ENCODE results near the gene ANKIB1.
"Not testable (repeated sequence)": the region's sequence is repeated elsewhere in the genome, so short reads cannot be mapped to it uniquely, and the experiment has no call there.

ANKIB1 gene

GRCh38 chr7:92352009-92352408 is 106.2 kb downstream of the ANKIB1 start:
- no peak for TF ChIP-seq CTCF (IDR thresholded peaks at IDR 0.05; ENCODE audit: extremely low read depth, insufficient read depth, missing control alignments)
- in situ Hi-C loops (cut with MboI; ENCODE audit: low pct_unique_long_range_greater_than_20kb, low sequenced_read_pairs, unreplicated experiment): no loop called here
- no peak for DNase-seq (ENCODE audit: low spot score)

GRCh38 chr7:92354214-92354613 is 108.4 kb downstream of the ANKIB1 start:
- TF ChIP-seq CTCF (IDR thresholded peaks at IDR 0.05; ENCODE audit: extremely low read depth, insufficient read depth, missing control alignments): no peak
- in situ Hi-C loops (cut with MboI; ENCODE audit: low pct_unique_long_range_greater_than_20kb, low sequenced_read_pairs, unreplicated experiment): no loop called here
- DNase-seq (ENCODE audit: low spot score): no peak

- in situ Hi-C loops (cut with MboI; ENCODE audit: low pct_unique_long_range_greater_than_20kb, low sequenced_read_pairs, unreplicated experiment): no loop called here
- DNase-seq (ENCODE audit: low spot score): no peak
- no peak for TF ChIP-seq CTCF (IDR thresholded peaks at IDR 0.05; ENCODE audit: extremely low read depth, insufficient read depth, missing control alignments)
Measured at GRCh38 chr7:92356406-92356805, 110.6 kb downstream of the ANKIB1 start.

- DNase-seq (ENCODE audit: low spot score): no peak
- in situ Hi-C loops (cut with MboI; ENCODE audit: low pct_unique_long_range_greater_than_20kb, low sequenced_read_pairs, unreplicated experiment): no loop called here
- no peak for TF ChIP-seq CTCF (IDR thresholded peaks at IDR 0.05; ENCODE audit: extremely low read depth, insufficient read depth, missing control alignments)
Measured at GRCh38 chr7:92357260-92357659, 111.5 kb downstream of the ANKIB1 start.

GRCh38 chr7:92359179-92359578 is 113.4 kb downstream of the ANKIB1 start:
- in situ Hi-C loops (cut with MboI; ENCODE audit: low pct_unique_long_range_greater_than_20kb, low sequenced_read_pairs, unreplicated experiment); DNase-seq (ENCODE audit: low spot score): not testable (repeated sequence)

GRCh38 chr7:92359801-92360200 is 114.0 kb downstream of the ANKIB1 start:
- TF ChIP-seq CTCF (IDR thresholded peaks at IDR 0.05; ENCODE audit: extremely low read depth, insufficient read depth, missing control alignments): no peak
- in situ Hi-C loops (cut with MboI; ENCODE audit: low pct_unique_long_range_greater_than_20kb, low sequenced_read_pairs, unreplicated experiment): no loop called here
- no peak for DNase-seq (ENCODE audit: low spot score)

- DNase-seq (ENCODE audit: low spot score): no peak
- no peak for TF ChIP-seq CTCF (IDR thresholded peaks at IDR 0.05; ENCODE audit: extremely low read depth, insufficient read depth, missing control alignments)
- in situ Hi-C loops (cut with MboI; ENCODE audit: low pct_unique_long_range_greater_than_20kb, low sequenced_read_pairs, unreplicated experiment): no loop called here
Measured at GRCh38 chr7:92360387-92360786, 114.6 kb downstream of the ANKIB1 start.

Measured in GM13977 (cell line).